GM18867 (cell line): ENCODE measurements around the gene SUN1.
"Not testable (repeated sequence)": the region's sequence is repeated elsewhere in the genome, so short reads cannot be mapped to it uniquely, and the experiment has no call there.

Source experiments
- ATAC-seq: cut with Tn5 transposase; IDR thresholded peaks from one replicate; pipeline ENCODE4 v1.9.1; 2021; ENCODE audit warnings: mild to moderate bottlenecking, moderate library complexity; ENCODE audit not compliant: unreplicated experiment

Gene SUN1

GRCh38 chr7:832167-832967 lies at the start of gene SUN1:
SUN1 (plus strand) TSS chr7:832476; CDS start chr7:832525, 49 bp downstream.
- ATAC-seq, result peak; percentile 51

- no peak for ATAC-seq
Measured at GRCh38 chr7:782718-783449, 49.4 kb upstream of the SUN1 start.

GRCh38 chr7:783556-784490 lies 48.5 kb upstream of the SUN1 start:
- ATAC-seq, result no peak

GRCh38 chr7:784971-785370 lies 47.3 kb upstream of the SUN1 start:
- no peak for ATAC-seq

GRCh38 chr7:785416-785815 lies 46.9 kb upstream of the SUN1 start:
- no peak for ATAC-seq

- no peak for ATAC-seq
Measured at GRCh38 chr7:786472-787255, 45.6 kb upstream of the SUN1 start.

GRCh38 chr7:787332-788240 lies 44.7 kb upstream of the SUN1 start:
- no peak for ATAC-seq

- ATAC-seq, result no peak
Measured at GRCh38 chr7:791519-791918, 40.8 kb upstream of the SUN1 start.

GRCh38 chr7:794207-794606 lies 38.1 kb upstream of the SUN1 start:
- no peak for ATAC-seq

- ATAC-seq, result no peak
Measured at GRCh38 chr7:794671-795329, 37.5 kb upstream of the SUN1 start.

- not testable (repeated sequence) for ATAC-seq
Measured at GRCh38 chr7:796434-797169, 35.7 kb upstream of the SUN1 start.

GRCh38 chr7:798921-799470 lies 33.3 kb upstream of the SUN1 start:
- ATAC-seq, result no peak

- no peak for ATAC-seq
Measured at GRCh38 chr7:800692-801091, 31.6 kb upstream of the SUN1 start.

GRCh38 chr7:801351-801750 lies 30.9 kb upstream of the SUN1 start:
- ATAC-seq, result not testable (repeated sequence)

GRCh38 chr7:801940-802381 lies 30.3 kb upstream of the SUN1 start:
- ATAC-seq, result no peak

- no peak for ATAC-seq
Measured at GRCh38 chr7:802500-803242, 29.6 kb upstream of the SUN1 start.

GRCh38 chr7:803243-803635 lies 29.0 kb upstream of the SUN1 start:
- no peak for ATAC-seq
